H7 (cell line): ENCODE results near the gene HSD17B8. TPM values are rescaled to one million over a fixed set of nuclear protein-coding genes. Genes with fewer than 3 reads are reported as not detected.

Source experiments
- DNase-seq: peaks from one replicate; pipeline ENCODE4 v3.0.0; 2012
- H3K27me3 ChIP-seq: 2 replicates; pipeline ENCODE4 v1.6.0; 2011; ENCODE audit warnings: mild to moderate bottlenecking, low read length; ENCODE audit not compliant: control insufficient read depth, insufficient read depth
- H3K36me3 ChIP-seq: replicated peaks from 2 replicates; pipeline ENCODE4 v1.5.1; 2011; ENCODE audit warnings: low read length; ENCODE audit not compliant: control insufficient read depth, insufficient read depth
- H3K4me3 ChIP-seq: 2 replicates; pipeline ENCODE4 v1.5.1; 2011; ENCODE audit warnings: low read depth, mild to moderate bottlenecking, control low read depth, low read length, moderate library complexity; ENCODE audit not compliant: insufficient read depth
- total RNA-seq: library from RNA; depleted of rRNA; stranded (reverse); fragments of >200 nt; shearing (Covaris generic); gene quantifications from 2 replicates; pipeline ENCODE4 v1.2.3, GENCODE V29; 2014; rRNA removed

HSD17B8 gene
- total RNA-seq, result 14.7 and 16.0 TPM in 2 replicates

GRCh38 chr6:33204415-33205190, at the start of gene HSD17B8:
TSS of gene HSD17B8 (plus strand) at chr6:33204655. CDS start at chr6:33204669, 14 bp downstream.
- H3K36me3 ChIP-seq, result peaks cover 22% of the 10 kb centered on the region
- peak; percentile 99 for DNase-seq

GRCh38 chr6:33156561-33156960, 47.9 kb upstream of the HSD17B8 start:
- Histone ChIP-seq H3K36me3 (no peaks in the 10 kb centered on the region), H3K4me3 (no peak overlapping the region), H3K27me3 (peaks cover 3% of the 10 kb centered on the region; the same call in 1 of the 2 replicates)
- no peak for DNase-seq

More at GRCh38 chr6:33204415-33205190, at the start of gene HSD17B8:
- peak within 1 kb of the TSS; percentile 84 for H3K4me3 ChIP-seq
- H3K27me3 ChIP-seq, result peaks cover 31% of the 10 kb centered on the region

GRCh38 chr6:33156964-33157363, 47.5 kb upstream of the HSD17B8 start:
- Histone ChIP-seq H3K4me3 (no peak overlapping the region), H3K36me3 (no peaks in the 10 kb centered on the region), H3K27me3 (peaks cover 7% of the 10 kb centered on the region)
- DNase-seq, result no peak

GRCh38 chr6:33160096-33160495, 44.4 kb upstream of the HSD17B8 start:
- Histone ChIP-seq H3K27me3 (peaks cover 18% of the 10 kb centered on the region), H3K36me3 (no peaks in the 10 kb centered on the region), H3K4me3 (no peak overlapping the region)
- DNase-seq, result no peak

GRCh38 chr6:33160728-33161344, 43.6 kb upstream of the HSD17B8 start:
- Histone ChIP-seq H3K36me3 (no peaks in the 10 kb centered on the region), H3K4me3 (no peak overlapping the region), H3K27me3 (peaks cover 18% of the 10 kb centered on the region)
- peak; percentile 74 for DNase-seq

- H3K36me3 ChIP-seq, result no peaks in the 10 kb centered on the region
- peaks cover 18% of the 10 kb centered on the region for H3K27me3 ChIP-seq
- peak overlapping the region; percentile 58 for H3K4me3 ChIP-seq
- DNase-seq, result peak; percentile 96
Measured at GRCh38 chr6:33161354-33162331, 42.8 kb upstream of the HSD17B8 start.

GRCh38 chr6:33163540-33163939, 40.9 kb upstream of the HSD17B8 start:
- H3K4me3 ChIP-seq, result no peak overlapping the region
- peak; percentile 56 for DNase-seq
- peaks cover 18% of the 10 kb centered on the region for H3K27me3 ChIP-seq
- H3K36me3 ChIP-seq, result no peaks in the 10 kb centered on the region

- peak; percentile 46 for DNase-seq
- no peaks in the 10 kb centered on the region for H3K36me3 ChIP-seq
- H3K4me3 ChIP-seq, result no peak overlapping the region
- peaks cover 18% of the 10 kb centered on the region for H3K27me3 ChIP-seq
Measured at GRCh38 chr6:33164176-33164575, 40.3 kb upstream of the HSD17B8 start.

- H3K27me3 ChIP-seq, result peaks cover 18% of the 10 kb centered on the region
- no peak overlapping the region for H3K4me3 ChIP-seq
- H3K36me3 ChIP-seq, result no peaks in the 10 kb centered on the region
- peak; percentile 78 for DNase-seq
Measured at GRCh38 chr6:33164665-33165373, 39.6 kb upstream of the HSD17B8 start.

- H3K36me3 ChIP-seq, result no peaks in the 10 kb centered on the region
- DNase-seq, result peak; percentile 44
Measured at GRCh38 chr6:33165581-33166258, 38.7 kb upstream of the HSD17B8 start.

GRCh38 chr6:33166363-33166762, 38.1 kb upstream of the HSD17B8 start:
- DNase-seq, result no peak
- H3K36me3 ChIP-seq, result no peaks in the 10 kb centered on the region
- H3K27me3 ChIP-seq, result peaks cover 16% of the 10 kb centered on the region
- no peak overlapping the region for H3K4me3 ChIP-seq

More at GRCh38 chr6:33165581-33166258, 38.7 kb upstream of the HSD17B8 start:
- H3K27me3 ChIP-seq, result peaks cover 18% of the 10 kb centered on the region
- no peak overlapping the region for H3K4me3 ChIP-seq

- Histone ChIP-seq H3K36me3 (no peaks in the 10 kb centered on the region), H3K4me3 (no peak overlapping the region), H3K27me3 (peaks cover 12% of the 10 kb centered on the region)
- DNase-seq, result peak; percentile 38
Measured at GRCh38 chr6:33166811-33167210, 37.6 kb upstream of the HSD17B8 start.
